MM.1S (cell line): ENCODE results near the gene LAMP1.

Experiments used
- DNase-seq: peaks from one replicate; pipeline ENCODE4 v3.0.0-alpha.2; 2015
- H2AFZ ChIP-seq: fragments of 300-600 bp; sonication (generic); 2 replicates; pipeline ENCODE4 v1.6.0; 2016; ENCODE audit warnings: antibody characterized with exemption, low read length
- H3F3A ChIP-seq: fragments of 300-600 bp; sonication (generic); 2 replicates; pipeline ENCODE4 v1.6.1; 2016; ENCODE audit warnings: mild to moderate bottlenecking, antibody characterized with exemption, low read length, moderate library complexity, mixed read lengths; ENCODE audit not compliant: insufficient read depth
- H3K27ac ChIP-seq: fragments of 300-600 bp; sonication (generic); 2 replicates; pipeline ENCODE4 v1.5.1; 2016; ENCODE audit warnings: mild to moderate bottlenecking, low read length
- H3K27me3 ChIP-seq: fragments of 300-600 bp; sonication (generic); replicated peaks from 2 replicates; pipeline ENCODE4 v1.6.0; 2016; ENCODE audit warnings: low read length; ENCODE audit not compliant: insufficient read depth
- H3K36me3 ChIP-seq: fragments of 300-600 bp; sonication (generic); replicated peaks from 2 replicates; pipeline ENCODE4 v1.6.1; 2016; ENCODE audit warnings: mild to moderate bottlenecking, low read length, mixed read lengths; ENCODE audit not compliant: insufficient read depth
- H3K4me1 ChIP-seq: fragments of 300-600 bp; sonication (generic); 2 replicates; pipeline ENCODE4 v1.6.1; 2016; ENCODE audit warnings: low read length, mixed read lengths
- H3K4me2 ChIP-seq: fragments of 300-600 bp; sonication (generic); 2 replicates; pipeline ENCODE4 v1.6.0; 2016; ENCODE audit warnings: low read depth, low read length
- H3K4me3 ChIP-seq: fragments of 300-600 bp; sonication (generic); 2 replicates; pipeline ENCODE4 v1.5.1; 2016; ENCODE audit warnings: low read length, mixed read lengths
- H3K79me2 ChIP-seq: fragments of 300-600 bp; sonication (generic); 2 replicates; pipeline ENCODE4 v1.6.1; 2016; ENCODE audit warnings: mixed run types, low read length, mixed read lengths
- H3K9ac ChIP-seq: fragments of 300-600 bp; sonication (generic); 2 replicates; pipeline ENCODE4 v1.6.1; 2016; ENCODE audit warnings: low read length, mixed read lengths
- H3K9me2 ChIP-seq: fragments of 300-600 bp; sonication (generic); replicated peaks from 2 replicates; pipeline ENCODE4 v1.6.1; 2016; ENCODE audit warnings: mild to moderate bottlenecking, low read length, mixed read lengths; ENCODE audit not compliant: insufficient read depth
- H3K9me3 ChIP-seq: fragments of 300-600 bp; sonication (generic); replicated peaks from 2 replicates; pipeline ENCODE4 v1.6.1; 2016; ENCODE audit warnings: mild to moderate bottlenecking, low read length, mixed read lengths; ENCODE audit not compliant: insufficient read depth
- H4K20me1 ChIP-seq: fragments of 300-600 bp; sonication (generic); 2 replicates; pipeline ENCODE4 v1.6.1; 2016; ENCODE audit warnings: mild to moderate bottlenecking, low read length, moderate library complexity, mixed read lengths; ENCODE audit not compliant: insufficient read depth
- CTCF ChIP-seq: fragments of 300-600 bp; sonication (generic); IDR thresholded peaks from 2 replicates; pipeline ENCODE4 v1.5.1; 2016; ENCODE audit warnings: antibody characterized with exemption, low read length, mixed read lengths
- EZH2 ChIP-seq: fragments of 300-600 bp; sonication (generic); optimal IDR thresholded peaks from 2 replicates; pipeline ENCODE3; 2017; ENCODE audit warnings: low read depth, mild to moderate bottlenecking, antibody characterized with exemption, low read length, mixed read lengths
- EZH2phosphoT487 ChIP-seq: fragments of 300-600 bp; sonication (generic); IDR thresholded peaks from 2 replicates; pipeline ENCODE4 v1.6.1; 2018; ENCODE audit warnings: antibody characterized with exemption, low read length

LAMP1 gene

GRCh38 chr13:113272031-113272430 is 25.0 kb upstream of the LAMP1 start:
- H2AFZ ChIP-seq: no peak overlapping the region
- H3K9ac ChIP-seq: no peak overlapping the region
- no peak for DNase-seq
- no peaks in the 10 kb centered on the region for H3K36me3 ChIP-seq
- H3K79me2 ChIP-seq: no peaks in the 10 kb centered on the region
- H4K20me1 ChIP-seq: no peaks in the 10 kb centered on the region
- no peak overlapping the region for H3K4me3 ChIP-seq
- H3F3A ChIP-seq: no peaks in the 10 kb centered on the region
- H3K4me1 ChIP-seq: no peaks in the 10 kb centered on the region
- H3K27me3 ChIP-seq: no peaks in the 10 kb centered on the region
- TF ChIP-seq CTCF (no peak), EZH2 (no peak), EZH2phosphoT487 (no peak)
- H3K9me3 ChIP-seq: no peaks in the 10 kb centered on the region
- H3K4me2 ChIP-seq: no peak overlapping the region
- no peaks in the 10 kb centered on the region for H3K9me2 ChIP-seq
- no peak overlapping the region for H3K27ac ChIP-seq

GRCh38 chr13:113272701-113273181 is 24.3 kb upstream of the LAMP1 start:
- TF ChIP-seq CTCF: no peak
- TF ChIP-seq EZH2phosphoT487: no peak
- TF ChIP-seq EZH2: no peak
- no peak overlapping the region for H3K4me3 ChIP-seq
- H3K9me2 ChIP-seq: no peaks in the 10 kb centered on the region
- no peaks in the 10 kb centered on the region for H3K9me3 ChIP-seq
- H3K4me2 ChIP-seq: no peak overlapping the region
- no peaks in the 10 kb centered on the region for H3K27me3 ChIP-seq
- no peaks in the 10 kb centered on the region for H3K36me3 ChIP-seq
- no peaks in the 10 kb centered on the region for H3K4me1 ChIP-seq
- no peaks in the 10 kb centered on the region for H3K79me2 ChIP-seq
- no peaks in the 10 kb centered on the region for H4K20me1 ChIP-seq
- no peak overlapping the region for H2AFZ ChIP-seq
- H3K27ac ChIP-seq: no peak overlapping the region
- no peaks in the 10 kb centered on the region for H3F3A ChIP-seq
- no peak overlapping the region for H3K9ac ChIP-seq
- no peak for DNase-seq

- H3K4me3 ChIP-seq: no peak overlapping the region
- H3F3A ChIP-seq: no peaks in the 10 kb centered on the region
- no peaks in the 10 kb centered on the region for H3K9me3 ChIP-seq
- H3K4me1 ChIP-seq: no peaks in the 10 kb centered on the region
- H3K9me2 ChIP-seq: no peaks in the 10 kb centered on the region
- H3K36me3 ChIP-seq: no peaks in the 10 kb centered on the region
- no peak for DNase-seq
- no peak overlapping the region for H3K4me2 ChIP-seq
- H3K27ac ChIP-seq: no peak overlapping the region
- no peaks in the 10 kb centered on the region for H4K20me1 ChIP-seq
- H3K9ac ChIP-seq: no peak overlapping the region
- H3K27me3 ChIP-seq: no peaks in the 10 kb centered on the region
- TF ChIP-seq CTCF (no peak), EZH2 (no peak), EZH2phosphoT487 (no peak)
- no peak overlapping the region for H2AFZ ChIP-seq
- H3K79me2 ChIP-seq: no peaks in the 10 kb centered on the region
Measured at GRCh38 chr13:113273321-113273720, 23.7 kb upstream of the LAMP1 start.
